Psoas muscle (tissue), 8 donors: ENCODE measurements around the gene MPC1L. TPM values are rescaled to one million over a fixed set of nuclear protein-coding genes. Genes with fewer than 3 reads are reported as not detected.

Experiments
- ATAC-seq, 4 donors: fragments of 200-7000 bp; cut with Tn5 transposase; one replicate each; pipeline ENCODE4 v1.9.1; 2020; ENCODE audit warnings: moderate library complexity in 3 of 4, mild to moderate bottlenecking in 2 of 4
- DNase-seq, 2 donors: peaks; one replicate each; pipeline ENCODE4 v3.0.0-alpha.2; 2020
- H3K27ac ChIP-seq: fragments of 200-600 bp; one replicate; pipeline ENCODE4 v1.8.0; 2022
- H3K27me3 ChIP-seq, 3 donors: fragments of 200-600 bp in 1 of 3; one replicate each; pipeline versions ENCODE4 v1.6.1 to v1.8.0; 2013 to 2022; ENCODE audit warnings: low read length in 2 of 3, mild to moderate bottlenecking in 2 of 3, moderate library complexity in 1 of 3; ENCODE audit not compliant: insufficient read depth in 3 of 3
- H3K36me3 ChIP-seq, 2 donors: fragments of 200-600 bp in 1 of 2; one replicate each; pipeline versions ENCODE4 v1.6.1 to v1.8.0; 2013 to 2022; ENCODE audit warnings: low read depth in 1 of 2, mild to moderate bottlenecking in 1 of 2, moderate library complexity in 1 of 2; ENCODE audit not compliant: insufficient read depth in 1 of 2
- H3K4me1 ChIP-seq: fragments of 200-600 bp; one replicate; pipeline ENCODE4 v1.8.0; 2022
- H3K4me3 ChIP-seq: fragments of 200-600 bp; one replicate; pipeline ENCODE4 v1.8.0; 2022; ENCODE audit warnings: mild to moderate bottlenecking
- H3K9me3 ChIP-seq: fragments of 200-600 bp; one replicate; pipeline ENCODE4 v1.8.0; 2022
- WGBS, 3 donors: extraction: QIAGEN DNeasy Blood & Tissue Kit; methylation state at CpG; one replicate each; pipeline versions ENCODE4 v1.1.6 to v1.1.7; 2013; 5-methylcytosine and 5-hydroxymethylcytosine counted together
- intact Hi-C, 2 donors: fragments of 100-400 bp; cut with DNase I; formaldehyde crosslinking; loops; one replicate each; pipeline versions ENCODE4 v1.11.0 to v1.14.2; 2022
- polyA plus RNA-seq, 3 donors: library from polyadenylated mRNA; stranded (reverse); fragments of 200-250 nt; gene quantifications; one replicate each; pipeline ENCODE4 v1.2.3, GENCODE V29; 2013
- total RNA-seq, 4 donors: library from RNA; stranded (reverse); fragmentation: NEBNext Ultra II Directional in 2 of 4; extraction: Animal tissue kit (Norgen Biotek cat#: 25700) in 2 of 4; gene quantifications; one replicate each; pipeline versions ENCODE4 v1.2.1 to v1.2.4, GENCODE V29; 2021 to 2023
- TF ChIP-seq, protein P1 (sequence below): fragments of 200-600 bp; IDR thresholded peaks from one replicate; pipeline ENCODE4 v1.8.0; 2022; ENCODE audit warnings: antibody characterized with exemption
- donor health status: healthy with polysubstance abuse.
- donor health status: DM: no; HTN: no; CAD: no; lungs with moderate emphysema.
- donor health status: Bipolar disorder and iron deficiency.
- donor health status: healthy.
- donor health status: DM: yes; HTN: yes; CAD: no.
- donor health status: DM: no; HTN: no; CAD: no.
- donor health status: DM: no; HTN: no; CAD: no.
- donor health status: DM: yes; HTN: yes; CAD: no.

Gene MPC1L
- total and polyA plus RNA-seq, 7 donors: not detected

GRCh38 chrX:40663880-40664630, 40.8 kb downstream of the MPC1L start:
- TF ChIP-seq, protein P1, sequence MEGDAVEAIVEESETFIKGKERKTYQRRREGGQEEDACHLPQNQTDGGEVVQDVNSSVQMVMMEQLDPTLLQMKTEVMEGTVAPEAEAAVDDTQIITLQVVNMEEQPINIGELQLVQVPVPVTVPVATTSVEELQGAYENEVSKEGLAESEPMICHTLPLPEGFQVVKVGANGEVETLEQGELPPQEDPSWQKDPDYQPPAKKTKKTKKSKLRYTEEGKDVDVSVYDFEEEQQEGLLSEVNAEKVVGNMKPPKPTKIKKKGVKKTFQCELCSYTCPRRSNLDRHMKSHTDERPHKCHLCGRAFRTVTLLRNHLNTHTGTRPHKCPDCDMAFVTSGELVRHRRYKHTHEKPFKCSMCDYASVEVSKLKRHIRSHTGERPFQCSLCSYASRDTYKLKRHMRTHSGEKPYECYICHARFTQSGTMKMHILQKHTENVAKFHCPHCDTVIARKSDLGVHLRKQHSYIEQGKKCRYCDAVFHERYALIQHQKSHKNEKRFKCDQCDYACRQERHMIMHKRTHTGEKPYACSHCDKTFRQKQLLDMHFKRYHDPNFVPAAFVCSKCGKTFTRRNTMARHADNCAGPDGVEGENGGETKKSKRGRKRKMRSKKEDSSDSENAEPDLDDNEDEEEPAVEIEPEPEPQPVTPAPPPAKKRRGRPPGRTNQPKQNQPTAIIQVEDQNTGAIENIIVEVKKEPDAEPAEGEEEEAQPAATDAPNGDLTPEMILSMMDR: peak; percentile 48
- Histone ChIP-seq H3K4me1 (no peaks in the 10 kb centered on the region), H3K9me3 (no peaks in the 10 kb centered on the region), H3K27me3 (no peaks in the 10 kb centered on the region), H3K36me3 (peaks cover 0 to 91% of the 10 kb centered on the region in 2 donors), H3K4me3 (no peak overlapping the region), H3K27ac (no peak overlapping the region)
- no peak for DNase-seq
- 34 to 41% (median 34%) methylated on average over 6 of the region's 6 CpGs for WGBS, 3 donors
- intact Hi-C loops: no loop called here
- peak; percentile 39 to 83 (median 72) for ATAC-seq

GRCh38 chrX:40671126-40671525, 47.9 kb downstream of the MPC1L start:
- Histone ChIP-seq H3K27me3 (no peaks in the 10 kb centered on the region), H3K27ac (no peak overlapping the region), H3K9me3 (no peaks in the 10 kb centered on the region), H3K36me3 (peaks cover 3 to 80% of the 10 kb centered on the region in 2 donors), H3K4me3 (no peak overlapping the region), H3K4me1 (no peaks in the 10 kb centered on the region)
- TF ChIP-seq, protein P1: no peak
- peak in 2 of 4 donors; percentile 55 to 68 for ATAC-seq
- DNase-seq: no peak
- 27 to 37% (median 35%) methylated on average over 6 of the region's 6 CpGs for WGBS, 3 donors
- intact Hi-C loops: no loop called here

Other genes with a start within 250 kb of the MPC1L start
- 10 to 100 TPM; 22.6 to 25.8 (median 24.4) TPM for gene ATP6AP2, start 42.5 kb upstream of the MPC1L start, total RNA-seq
- 10 to 100 TPM; 17.5 to 29.2 (median 27.5) TPM for gene ATP6AP2, start 42.5 kb upstream of the MPC1L start, polyA plus RNA-seq
- 1 to 10 TPM; 3.1 to 3.9 (median 3.7) TPM for gene CXorf38, start 24.1 kb downstream of the MPC1L start, total RNA-seq
- 1 to 10 TPM; 2.1 to 2.6 (median 2.3) TPM for gene CXorf38, start 24.1 kb downstream of the MPC1L start, polyA plus RNA-seq
- 10 to 100 TPM; 46.6 to 63.2 (median 55.9) TPM for gene MED14, start 112.1 kb downstream of the MPC1L start, total RNA-seq
- gene MED14, start 112.1 kb downstream of the MPC1L start, polyA plus RNA-seq: 10 to 100 TPM; 10.7 to 23.9 (median 14.3) TPM